ENCODE measurements around the gene FILIP1L.

Gene FILIP1L

DNA sequence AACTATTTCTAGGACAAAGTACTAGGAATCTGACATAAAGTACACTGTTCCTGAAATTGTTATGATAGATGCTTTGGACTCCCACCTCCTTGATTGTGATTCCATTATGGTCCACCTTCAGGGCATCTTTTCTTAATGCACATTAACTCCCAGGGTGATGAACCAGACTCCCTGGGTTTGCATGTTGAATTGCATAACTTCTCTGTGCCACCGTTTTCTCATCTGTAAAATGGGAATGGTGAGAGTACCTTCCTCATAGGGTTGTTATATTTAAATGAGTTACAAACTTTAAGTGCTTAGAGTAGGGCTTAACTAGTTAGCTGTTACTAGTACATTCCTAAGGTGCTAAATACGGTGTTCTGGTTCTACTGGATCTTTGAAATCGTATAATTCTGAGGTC, 214.7 kb downstream of the FILIP1L start:
- DNase-seq (ENCODE audit: low read depth), result no peak
- no peak overlapping the region for H3K4me3 ChIP-seq (ENCODE audit: low read length)
- TF ChIP-seq, protein P1, sequence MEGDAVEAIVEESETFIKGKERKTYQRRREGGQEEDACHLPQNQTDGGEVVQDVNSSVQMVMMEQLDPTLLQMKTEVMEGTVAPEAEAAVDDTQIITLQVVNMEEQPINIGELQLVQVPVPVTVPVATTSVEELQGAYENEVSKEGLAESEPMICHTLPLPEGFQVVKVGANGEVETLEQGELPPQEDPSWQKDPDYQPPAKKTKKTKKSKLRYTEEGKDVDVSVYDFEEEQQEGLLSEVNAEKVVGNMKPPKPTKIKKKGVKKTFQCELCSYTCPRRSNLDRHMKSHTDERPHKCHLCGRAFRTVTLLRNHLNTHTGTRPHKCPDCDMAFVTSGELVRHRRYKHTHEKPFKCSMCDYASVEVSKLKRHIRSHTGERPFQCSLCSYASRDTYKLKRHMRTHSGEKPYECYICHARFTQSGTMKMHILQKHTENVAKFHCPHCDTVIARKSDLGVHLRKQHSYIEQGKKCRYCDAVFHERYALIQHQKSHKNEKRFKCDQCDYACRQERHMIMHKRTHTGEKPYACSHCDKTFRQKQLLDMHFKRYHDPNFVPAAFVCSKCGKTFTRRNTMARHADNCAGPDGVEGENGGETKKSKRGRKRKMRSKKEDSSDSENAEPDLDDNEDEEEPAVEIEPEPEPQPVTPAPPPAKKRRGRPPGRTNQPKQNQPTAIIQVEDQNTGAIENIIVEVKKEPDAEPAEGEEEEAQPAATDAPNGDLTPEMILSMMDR (conservative IDR thresholded peaks at IDR 0.05; ENCODE audit: low read depth, low read length), result no peak

DNA sequence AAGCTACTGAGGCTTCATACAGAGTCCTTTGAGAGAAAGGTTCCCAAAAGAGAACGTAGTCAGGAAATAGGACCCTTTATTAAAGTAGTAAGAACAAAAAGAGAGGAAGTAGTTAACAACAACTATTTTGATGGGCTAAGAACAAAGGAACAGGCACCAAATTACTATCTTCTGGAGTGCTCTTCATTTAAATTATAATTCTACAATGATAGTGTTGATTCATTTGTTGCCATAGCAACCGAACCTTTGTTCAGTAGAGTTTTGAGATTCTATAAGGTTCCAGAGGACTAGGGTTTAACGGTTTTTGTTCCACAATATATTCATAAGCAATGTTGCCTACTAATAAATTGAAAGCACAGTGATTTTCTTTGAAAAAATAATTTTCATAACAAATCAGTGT, 217.8 kb downstream of the FILIP1L start:
- TF ChIP-seq, protein P1 (conservative IDR thresholded peaks at IDR 0.05; ENCODE audit: low read depth, low read length), result no peak
- DNase-seq (ENCODE audit: low read depth), result no peak
- H3K4me3 ChIP-seq (ENCODE audit: low read length), result no peak overlapping the region

DNA sequence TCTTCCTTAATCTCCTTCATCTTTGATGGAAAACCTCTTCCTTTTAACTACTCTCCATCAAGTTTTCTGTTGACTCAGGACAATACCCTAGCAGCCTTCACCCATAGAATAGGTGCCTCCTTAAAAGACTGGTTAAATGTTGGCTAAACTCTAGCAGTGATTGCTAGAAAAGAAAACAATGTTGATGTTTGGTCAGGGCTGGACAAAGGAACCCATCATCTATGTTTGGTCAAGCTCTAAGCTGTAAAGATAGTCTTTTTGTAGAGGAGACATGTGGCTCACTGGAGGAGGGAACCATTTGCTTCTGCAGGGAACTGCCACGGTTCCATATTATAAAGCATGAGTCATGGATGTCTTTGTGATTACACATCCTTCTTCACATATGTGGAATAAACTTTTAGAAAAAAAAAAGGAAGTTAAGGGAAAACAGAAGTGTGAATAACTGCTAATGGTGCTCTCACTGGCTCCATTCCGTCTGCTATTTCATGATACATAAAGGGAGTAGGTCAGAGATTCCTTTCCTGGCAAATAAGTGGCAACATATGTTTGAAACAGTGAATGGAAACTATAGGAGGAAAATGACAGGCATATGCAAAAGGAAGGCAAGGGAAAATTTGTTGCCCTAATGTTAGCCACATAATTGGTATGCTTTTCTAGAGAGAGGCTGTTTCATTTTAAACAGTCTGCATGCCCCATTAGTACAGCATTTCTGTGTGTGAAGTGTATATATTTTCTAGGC, 218.4 kb downstream of the FILIP1L start:
- no peak for DNase-seq (ENCODE audit: low read depth)
- TF ChIP-seq, protein P1 (conservative IDR thresholded peaks at IDR 0.05; ENCODE audit: low read depth, low read length), result no peak
- no peak overlapping the region for H3K4me3 ChIP-seq (ENCODE audit: low read length)

DNA sequence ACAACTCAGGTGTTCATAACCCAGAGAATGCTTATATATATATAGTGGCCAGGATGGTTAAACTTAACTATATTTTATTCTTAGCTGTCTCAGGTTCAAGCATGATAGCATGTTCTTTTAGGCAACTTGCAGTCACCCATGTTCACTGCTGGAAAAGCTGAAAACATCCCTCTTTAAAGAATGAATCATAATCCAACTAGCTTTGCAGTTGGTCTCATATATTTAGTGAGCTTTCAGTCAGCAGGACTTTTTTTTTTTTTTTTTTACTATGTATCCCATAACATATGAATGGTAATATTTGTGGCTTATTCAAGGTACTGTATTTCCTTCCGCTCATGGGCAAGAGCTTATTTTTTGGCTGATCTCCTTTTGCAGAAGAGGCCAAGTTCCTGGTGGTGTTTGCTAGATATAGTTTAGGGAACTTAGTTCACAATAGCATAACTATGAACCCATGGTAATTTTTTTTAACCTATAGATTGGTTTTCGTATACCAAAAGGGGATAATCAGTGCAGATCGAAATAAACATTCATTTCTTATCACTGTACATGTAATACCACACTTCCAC, 219.1 kb downstream of the FILIP1L start:
- no peak overlapping the region for H3K4me3 ChIP-seq (ENCODE audit: low read length)
- TF ChIP-seq, protein P1 (conservative IDR thresholded peaks at IDR 0.05; ENCODE audit: low read depth, low read length), result no peak
- DNase-seq (ENCODE audit: low read depth), result no peak

DNA sequence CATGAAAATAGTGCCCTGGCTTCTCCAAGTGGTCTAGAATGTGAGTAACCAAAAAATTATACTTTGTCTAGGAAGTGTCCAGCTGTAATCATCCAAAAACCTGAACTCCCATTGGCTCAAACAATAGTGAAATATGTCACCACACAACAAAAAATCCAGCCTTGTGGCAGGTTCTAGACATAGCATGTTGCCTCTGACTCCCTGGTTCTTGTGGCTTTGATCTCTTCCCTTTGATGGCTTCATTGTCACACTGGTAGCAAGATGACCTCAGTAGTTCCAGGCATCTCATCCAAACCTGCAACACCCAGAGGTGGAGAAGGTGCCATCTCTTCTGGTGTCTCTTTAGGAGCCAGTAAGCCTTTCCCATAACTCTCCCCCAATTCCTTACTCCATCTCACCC, 222.0 kb downstream of the FILIP1L start:
- no peak for DNase-seq (ENCODE audit: low read depth)
- no peak overlapping the region for H3K4me3 ChIP-seq (ENCODE audit: low read length)
- TF ChIP-seq, protein P1 (conservative IDR thresholded peaks at IDR 0.05; ENCODE audit: low read depth, low read length), result no peak

DNA sequence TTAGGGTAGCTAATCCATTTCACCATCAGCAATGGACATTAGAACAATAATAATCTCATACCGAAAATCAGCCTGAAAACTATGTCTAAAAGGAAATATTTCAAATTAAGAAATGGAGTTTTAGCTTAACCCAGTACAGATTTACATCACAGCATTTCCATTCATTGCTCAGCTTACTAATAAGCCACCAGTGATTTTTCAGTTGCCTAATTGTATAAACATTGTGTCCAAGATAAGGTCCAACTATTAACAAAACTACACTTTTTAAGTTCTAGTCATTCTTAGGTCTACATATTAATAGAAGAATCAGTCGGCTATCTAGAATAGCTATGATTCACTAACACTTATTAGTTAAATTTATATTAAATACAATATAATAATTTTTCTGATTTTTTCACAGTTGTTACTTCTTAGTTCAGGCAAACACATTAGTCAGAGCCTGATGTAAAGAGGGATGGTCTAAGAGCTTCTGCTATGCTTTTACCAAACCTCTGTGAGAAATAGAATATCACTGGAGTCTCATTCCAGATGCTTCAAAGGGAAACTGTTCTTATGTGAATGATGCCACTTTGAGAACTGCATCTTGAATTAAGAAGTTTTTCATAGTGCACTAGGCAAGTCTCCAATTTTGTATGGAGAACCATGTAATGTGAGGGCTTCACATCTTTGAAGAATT, 222.6 kb downstream of the FILIP1L start:
- no peak overlapping the region for H3K4me3 ChIP-seq (ENCODE audit: low read length)
- TF ChIP-seq, protein P1 (conservative IDR thresholded peaks at IDR 0.05; ENCODE audit: low read depth, low read length), result no peak
- DNase-seq (ENCODE audit: low read depth), result no peak

Measured in retinal pigment epithelial cell (primary cell).